ENCODE data around the gene IGF2BP3.
A peak's percentile ranks its signal among the peaks of the same experiment; 100 is the strongest.
"Not testable (repeated sequence)": the region's sequence is repeated elsewhere in the genome, so short reads cannot be mapped to it uniquely, and the experiment has no call there.

Gene IGF2BP3

GRCh38 chr7:23336799-23337283 lies 133.4 kb downstream of the IGF2BP3 start:
- FAIRE-seq, result no peak

- no peak for FAIRE-seq
These were observed 134.2 kb downstream of the IGF2BP3 start for GRCh38 chr7:23336086-23336485.

GRCh38 chr7:23335621-23336020 lies 134.7 kb downstream of the IGF2BP3 start:
- no peak for FAIRE-seq

DNA sequence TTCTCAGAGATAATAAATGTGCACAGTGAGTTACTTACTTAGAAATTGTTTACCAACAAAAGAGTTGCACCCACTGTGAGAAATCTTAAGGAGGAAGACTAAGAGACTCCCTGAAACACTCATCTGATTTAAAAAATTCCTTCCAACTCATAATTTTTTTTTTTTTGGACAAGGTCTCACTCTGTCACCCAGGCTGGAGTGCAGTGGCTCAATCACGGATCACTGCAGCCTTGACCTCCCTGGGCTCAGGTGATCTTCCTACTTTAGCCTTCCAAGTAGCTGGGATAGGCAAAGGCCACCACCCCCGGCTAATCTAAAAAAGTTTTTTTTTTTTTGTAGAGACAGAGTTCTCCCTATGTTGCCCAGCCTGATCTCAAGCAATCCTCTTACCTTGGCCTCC lies 135.2 kb downstream of the IGF2BP3 start:
- no peak for FAIRE-seq

GRCh38 chr7:23334482-23335056 lies 135.7 kb downstream of the IGF2BP3 start:
- no peak for FAIRE-seq

GRCh38 chr7:23333671-23334246 lies 136.5 kb downstream of the IGF2BP3 start:
- FAIRE-seq, result no peak

DNA sequence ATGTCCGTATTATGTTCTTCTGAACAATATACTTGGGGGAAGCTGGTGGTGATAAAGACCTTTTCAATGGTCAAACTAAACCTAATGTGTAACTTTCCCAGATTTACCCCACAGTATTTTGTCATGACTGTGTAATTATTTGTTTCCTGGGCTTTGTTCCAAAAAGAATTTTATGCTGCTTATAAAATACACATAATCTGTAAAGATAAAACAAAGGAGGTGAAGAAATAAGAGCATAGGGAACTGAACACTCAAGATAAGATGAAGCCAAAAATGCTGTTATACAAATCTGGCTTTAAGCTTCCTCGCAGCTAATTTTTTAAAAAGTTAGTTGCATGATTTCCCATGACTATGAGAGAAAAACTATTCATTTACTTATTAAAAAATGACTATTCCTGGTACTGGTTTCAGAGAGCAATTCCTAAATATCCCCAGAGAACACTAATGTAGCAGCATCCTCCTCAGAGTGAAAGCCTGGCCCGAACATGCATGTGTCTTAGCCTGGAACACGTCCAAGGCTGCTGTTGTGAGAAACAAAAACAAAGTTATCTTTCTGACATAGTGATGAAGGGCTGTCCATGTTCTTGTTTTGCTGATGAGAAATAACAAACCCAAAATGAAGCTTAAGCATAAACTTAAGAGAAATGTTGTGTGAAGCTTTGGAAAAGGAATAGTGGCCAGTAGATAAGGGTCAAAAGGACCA lies 137.2 kb downstream of the IGF2BP3 start:
- FAIRE-seq, result no peak

DNA sequence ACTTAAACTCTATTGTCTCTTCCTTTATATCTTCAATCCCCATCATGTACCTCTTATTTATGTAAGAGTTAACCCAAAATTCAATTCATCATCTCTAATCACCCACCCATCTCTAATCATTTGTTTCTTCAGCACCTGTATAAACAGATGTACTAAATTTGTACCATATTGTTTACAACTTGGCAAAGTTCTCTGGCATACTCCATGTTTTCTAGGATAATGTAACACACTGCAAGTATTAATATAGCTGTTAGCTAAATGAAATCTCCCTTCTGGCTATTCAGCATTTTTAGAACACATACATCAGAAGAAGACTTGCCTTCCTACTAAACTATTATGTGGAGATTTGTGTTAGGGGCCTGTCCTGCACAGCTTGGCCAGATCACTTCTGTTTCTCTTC lies 138.1 kb downstream of the IGF2BP3 start:
- FAIRE-seq, result no peak

DNA sequence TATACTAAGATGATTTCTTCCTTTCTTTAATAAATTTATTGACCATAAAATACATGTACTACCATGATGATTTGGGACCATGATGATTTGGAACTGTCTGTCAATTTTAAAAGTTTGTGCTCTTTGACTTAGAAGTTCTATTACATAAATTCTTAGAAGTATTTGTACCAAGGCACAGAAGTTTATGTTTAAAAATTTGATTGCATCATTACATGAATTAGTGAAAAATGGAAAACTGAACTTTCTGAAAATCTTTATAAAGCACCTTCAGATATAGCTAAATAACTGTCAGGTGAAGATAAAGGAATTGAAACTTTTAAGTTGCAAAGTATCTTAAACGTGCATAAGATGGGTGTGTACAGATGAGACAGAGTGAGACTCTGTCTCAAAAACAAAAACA lies 139.2 kb downstream of the IGF2BP3 start:
- FAIRE-seq, result no peak

DNA sequence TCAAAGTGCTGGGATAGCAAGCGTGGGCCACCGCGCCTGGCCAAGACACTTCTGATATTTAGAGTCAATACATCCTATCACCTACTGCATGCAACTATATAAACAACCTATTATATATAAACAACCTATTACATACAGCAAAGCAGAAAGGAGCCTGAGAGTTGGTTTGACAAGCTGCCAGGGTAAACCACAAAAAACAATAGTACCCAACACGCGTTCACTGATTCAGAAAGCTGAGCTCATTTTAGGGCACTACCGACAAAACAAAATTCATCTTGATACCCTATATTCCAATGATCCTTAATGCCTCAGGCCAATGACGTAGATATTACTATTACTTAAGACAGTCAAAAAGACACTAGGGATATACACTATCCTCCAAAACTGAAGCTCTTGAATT lies 154.9 kb downstream of the IGF2BP3 start:
- FAIRE-seq, result no peak

- not testable (repeated sequence) for FAIRE-seq
These were observed 158.2 kb downstream of the IGF2BP3 start for GRCh38 chr7:23312141-23312540.

DNA sequence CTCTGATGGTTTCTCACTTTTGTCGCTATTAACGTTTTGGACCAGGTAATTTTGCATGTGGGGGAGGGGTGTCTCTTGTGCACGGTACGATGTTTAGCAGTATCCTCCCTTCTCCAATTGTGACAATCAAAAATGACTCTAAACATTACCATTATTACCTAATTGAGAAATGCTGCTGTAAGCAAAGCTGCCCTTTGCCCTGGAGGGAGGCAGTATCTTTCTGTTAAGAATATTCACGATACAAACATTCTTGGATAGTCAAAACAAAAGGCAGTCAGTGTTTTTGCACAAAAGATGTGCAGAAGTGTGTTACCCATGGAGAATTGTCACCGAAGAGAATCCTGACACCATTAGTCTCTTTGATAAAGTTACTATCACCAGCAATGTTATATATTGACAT lies 161.5 kb downstream of the IGF2BP3 start:
- no peak for FAIRE-seq

DNA sequence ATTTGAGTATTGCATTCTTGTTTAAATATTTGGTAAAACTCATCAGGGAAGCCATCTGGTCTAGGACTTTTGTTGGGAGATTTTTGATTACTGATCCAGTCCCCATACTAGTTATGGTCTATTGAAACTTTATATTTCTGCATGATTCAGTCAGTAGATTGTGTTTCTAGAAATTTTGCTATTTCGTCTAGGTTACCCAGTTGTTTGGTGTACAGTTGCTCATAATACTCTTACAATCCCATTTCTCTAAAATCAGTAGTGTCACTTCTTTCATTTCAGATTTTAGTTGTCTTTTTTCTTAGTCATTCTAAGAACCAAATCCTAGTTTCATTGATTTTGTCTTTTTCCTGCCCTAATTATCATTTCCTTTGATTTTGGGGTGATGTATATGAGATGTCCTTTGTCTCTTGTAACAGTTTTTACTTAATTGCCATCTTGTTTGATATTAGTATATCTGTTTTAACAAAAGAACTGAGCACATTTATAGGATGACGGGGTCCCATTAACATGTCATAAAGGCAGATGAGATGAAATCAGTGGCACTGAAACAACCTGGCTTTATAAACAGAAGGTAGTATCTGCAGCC lies 163.3 kb downstream of the IGF2BP3 start:
- FAIRE-seq, result no peak

DNA sequence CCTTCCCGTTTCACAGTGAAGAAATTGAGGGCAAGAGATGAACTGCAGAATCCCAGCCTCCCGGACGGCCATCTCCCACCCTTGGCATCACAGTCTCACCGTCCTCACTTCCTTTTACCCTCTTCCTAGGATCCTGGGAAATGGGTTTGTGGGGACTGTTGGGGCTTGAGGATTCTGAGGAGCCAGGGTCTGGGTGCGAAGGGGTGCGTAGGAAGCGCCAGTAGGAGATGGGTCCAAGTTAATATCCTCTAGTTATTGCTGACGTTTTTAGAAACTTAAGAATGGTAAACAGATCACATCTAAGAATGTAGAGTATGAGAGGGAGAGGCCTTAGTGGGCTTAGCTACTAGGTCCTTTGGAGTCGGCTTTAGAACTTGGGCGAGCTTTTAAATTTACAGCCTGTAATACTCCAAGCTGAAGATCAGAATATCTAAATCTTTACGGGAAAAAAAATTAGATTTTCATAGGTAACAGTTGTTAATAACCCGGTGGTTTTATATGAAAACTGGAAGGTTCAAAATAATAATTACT lies 170.5 kb downstream of the IGF2BP3 start:
- FAIRE-seq, result no peak

DNA sequence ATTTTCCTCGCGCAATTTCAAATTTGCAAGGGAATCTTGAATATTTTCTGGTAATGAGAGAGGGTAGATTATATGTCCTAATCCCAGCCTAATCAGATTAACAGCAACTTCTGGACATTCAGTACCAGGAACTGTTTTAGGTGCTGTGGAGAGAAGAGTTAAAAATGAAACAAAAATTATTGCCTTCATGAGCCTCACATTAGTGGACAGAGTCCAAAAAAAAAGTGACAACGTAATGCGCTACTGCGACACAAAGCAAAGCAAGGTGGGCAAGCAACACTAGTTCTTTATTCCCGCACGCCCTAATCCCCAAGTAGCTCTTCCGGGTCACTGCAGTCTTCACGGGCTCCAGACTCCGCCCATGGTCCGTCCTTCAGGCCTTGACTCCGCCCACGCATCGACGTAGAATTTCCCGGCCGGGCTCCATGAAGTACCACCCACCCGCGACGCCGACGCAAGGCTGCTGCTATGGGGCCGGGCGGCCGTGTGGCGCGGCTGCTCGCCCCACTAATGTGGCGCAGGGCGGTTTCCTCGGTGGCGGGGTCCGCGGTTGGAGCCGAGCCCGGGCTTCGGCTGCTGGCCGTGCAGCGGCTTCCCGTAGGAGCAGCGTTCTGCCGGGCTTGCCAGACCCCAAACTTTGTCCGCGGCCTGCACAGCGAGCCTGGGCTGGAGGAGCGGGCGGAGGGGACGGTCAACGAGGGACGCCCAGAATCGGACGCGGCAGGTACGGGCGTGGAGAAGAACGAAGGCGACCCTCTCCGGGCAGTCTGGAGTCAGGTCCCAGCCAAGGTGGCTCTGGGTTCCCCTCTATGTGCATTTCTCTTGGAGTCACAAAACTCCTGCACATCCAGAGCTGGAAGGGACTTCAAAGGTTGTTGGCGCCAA lies 171.2 kb downstream of the IGF2BP3 start, which contains the start of gene MALSU1:
Gene MALSU1, plus strand, starts transcription at position 455 of the 885 bp plus-strand sequence. Its CDS starts 14 bp downstream, at position 469.
- peak; percentile 81 for FAIRE-seq

GRCh38 chr7:23298141-23298881 lies 172.0 kb downstream of the IGF2BP3 start:
- no peak for FAIRE-seq

DNA sequence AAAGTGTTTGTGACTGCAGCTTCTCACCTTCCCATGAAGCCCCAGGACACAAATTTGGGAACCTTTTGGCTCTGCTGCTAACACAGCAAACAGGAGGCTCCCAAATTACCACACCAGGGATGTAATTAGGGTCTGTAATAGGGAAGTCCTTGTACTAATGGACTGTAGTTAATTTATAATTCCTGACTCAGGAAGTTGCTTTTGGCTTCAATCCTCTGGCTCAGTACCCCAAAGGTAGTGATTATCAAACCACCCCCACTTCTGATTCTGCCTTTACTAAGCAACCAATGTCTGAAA lies 174.9 kb downstream of the IGF2BP3 start:
- FAIRE-seq, result no peak

GRCh38 chr7:23294549-23295400 lies 175.5 kb downstream of the IGF2BP3 start:
- FAIRE-seq, result no peak

DNA sequence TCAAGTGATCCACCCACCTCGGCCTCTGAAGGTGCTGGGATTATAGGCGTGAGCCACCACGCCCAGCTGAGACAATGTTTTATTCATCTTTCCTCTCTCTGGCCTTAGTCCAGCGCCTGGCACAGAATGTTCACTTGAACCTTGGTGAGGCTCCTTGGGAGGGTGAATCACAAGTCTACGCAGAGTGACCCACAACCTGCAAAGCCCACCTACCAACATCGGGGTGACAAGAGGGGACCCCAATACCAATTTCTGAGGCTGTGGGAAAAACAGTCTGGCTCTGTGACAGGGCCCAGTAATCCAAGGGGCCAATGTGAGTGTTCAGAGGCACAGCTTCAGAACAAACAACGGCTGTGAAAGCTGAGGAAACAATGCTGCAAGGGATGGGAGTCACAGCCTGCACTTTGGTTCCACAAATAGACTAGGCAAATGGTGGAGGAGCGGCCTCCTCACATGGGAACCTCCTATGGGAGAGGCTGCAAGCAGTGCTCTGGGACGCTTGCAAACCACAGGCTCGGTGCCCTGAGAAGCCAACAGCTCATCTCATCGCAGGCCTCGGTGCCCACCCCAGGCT lies 176.7 kb downstream of the IGF2BP3 start:
- no peak for FAIRE-seq

GRCh38 chr7:23292623-23293022 lies 177.7 kb downstream of the IGF2BP3 start:
- FAIRE-seq, result no peak

All from islet of Langerhans (tissue), 1 donor.